GM12878 (cell line): ENCODE data around the gene AHCY. TPM values are rescaled to one million over a fixed set of nuclear protein-coding genes. Genes with fewer than 3 reads are reported as not detected.

Experiments used
- ATAC-seq: fragments of 200-7000 bp; cut with Tn5 transposase; 3 replicates; pipeline ENCODE4 v1.9.1; 2020; ENCODE audit warnings: mild to moderate bottlenecking, moderate library complexity
- BruUV-seq: library from RNA; stranded (reverse); fragments of 400-500 nt; replicated peaks from 2 replicates; lab custom pipeline; 2021; lab: Mats Ljungman, UMichigan
- CTCF ChIA-PET: fragments of 300-600 bp; sonication (Branson Sonifier 250); formaldehyde crosslinking; extraction: SDS; loops from one replicate; lab custom pipeline; 2021; ENCODE audit warnings: inconsistent platforms; lab: Yijun Ruan, JAX
- POLR2A ChIA-PET: fragments of 350-600 bp; formaldehyde crosslinking; extraction: SDS; loops from one replicate; lab custom pipeline; 2021; ENCODE audit warnings: inconsistent platforms; lab: Charles Lee
- RAD21 ChIA-PET: fragments of 300-600 bp; sonication (Branson Sonifier 250); formaldehyde crosslinking; loops from one replicate; lab custom pipeline; 2023; ENCODE audit warnings: antibody characterized with exemption; ENCODE audit not compliant: unreplicated experiment; lab: Charles Lee
- SMC1A ChIA-PET: fragments of 300-600 bp; sonication (Branson Sonifier 250); formaldehyde crosslinking; loops from one replicate; lab custom pipeline; 2023; ENCODE audit not compliant: unreplicated experiment, uncharacterized antibody; lab: Charles Lee
- DNase-seq: peaks from one replicate; pipeline ENCODE4 v3.0.0-alpha.2; 2011; ENCODE audit warnings: low read depth, low spot score
- FAIRE-seq: peaks from 3 replicates; lab custom pipeline; 2011; peaks lifted over from hg19 to GRCh38; lab: Jason Lieb, UNC
- H2AFZ ChIP-seq: 2 replicates; pipeline ENCODE4 v1.6.0; 2011; ENCODE audit warnings: low read depth, low read length, control low read depth; ENCODE audit not compliant: control insufficient read depth
- H3K27ac ChIP-seq: 2 replicates; pipeline ENCODE4 v1.5.1; 2011; ENCODE audit warnings: control low read depth; ENCODE audit not compliant: control insufficient read depth, insufficient read depth
- H3K27me3 ChIP-seq, 2 experiments: replicated peaks in 1 of 2; 2 replicates each; pipeline versions ENCODE4 v1.6.0 to v1.6.1; 2011; ENCODE audit warnings: low read length in 1 of 2; ENCODE audit not compliant: control insufficient read depth in 2 of 2, insufficient read depth in 2 of 2
- H3K36me3 ChIP-seq, 2 experiments: 2 replicates each; pipeline ENCODE4 v1.5.1; 2011; ENCODE audit warnings: low read length in 1 of 2; ENCODE audit not compliant: control insufficient read depth in 2 of 2, insufficient read depth in 2 of 2
- H3K4me1 ChIP-seq: 2 replicates; pipeline ENCODE4 v1.6.1; 2011; ENCODE audit warnings: mild to moderate bottlenecking, low read length, moderate library complexity, mixed read lengths; ENCODE audit not compliant: control insufficient read depth, insufficient read depth
- H3K4me2 ChIP-seq: 2 replicates; pipeline ENCODE4 v1.6.0; 2011; ENCODE audit warnings: control low read depth; ENCODE audit not compliant: control insufficient read depth, insufficient read depth
- H3K4me3 ChIP-seq: fragments of 200-600 bp; sonication (generic); 2 replicates; pipeline ENCODE4 v1.5.1; 2016
- H3K79me2 ChIP-seq: 2 replicates; pipeline ENCODE4 v1.6.0; 2011; ENCODE audit warnings: low read length; ENCODE audit not compliant: control insufficient read depth, insufficient read depth
- H3K9ac ChIP-seq: 2 replicates; pipeline ENCODE4 v1.8.0; 2011; ENCODE audit warnings: low read length, control low read depth, mixed read lengths; ENCODE audit not compliant: control insufficient read depth, insufficient read depth
- H3K9me3 ChIP-seq: replicated peaks from 3 replicates; pipeline ENCODE4 v1.5.1; 2011; ENCODE audit warnings: mild to moderate bottlenecking, low read length; ENCODE audit not compliant: control insufficient read depth, insufficient read depth
- H4K20me1 ChIP-seq: 2 replicates; pipeline ENCODE4 v1.6.0; 2011; ENCODE audit not compliant: control insufficient read depth, insufficient read depth
- HDAC6 ChIP-seq: fragments of 200-600 bp; sonication (generic); IDR thresholded peaks from one replicate; pipeline ENCODE4 v1.8.0; 2017; ENCODE audit warnings: antibody characterized with exemption; ENCODE audit not compliant: unreplicated experiment
- MAX ChIP-seq: IDR thresholded peaks from 2 replicates; pipeline ENCODE4 v1.6.1; 2012; ENCODE audit warnings: low read depth, low read length, improper control_type of control experiment
- MYC ChIP-seq: IDR thresholded peaks from 2 replicates; pipeline ENCODE4 v1.6.1; 2011; ENCODE audit warnings: mild to moderate bottlenecking, low read length, moderate library complexity, inconsistent platforms; ENCODE audit not compliant: insufficient read depth, insufficient replicate concordance, insufficient read length, severe bottlenecking
- NR2C2 ChIP-seq: IDR thresholded peaks from 2 replicates; pipeline ENCODE4 v1.6.1; 2011; ENCODE audit warnings: borderline replicate concordance, low read depth; ENCODE audit not compliant: control insufficient read depth, insufficient read length
- TCF12 ChIP-seq: IDR thresholded peaks from 2 replicates; pipeline ENCODE4 v1.6.1; 2011; ENCODE audit warnings: low read depth, mild to moderate bottlenecking, low read length
- ZNF207 ChIP-seq: fragments of 450-650 bp; IDR thresholded peaks from 2 replicates; pipeline ENCODE4 v1.6.1; 2014; ENCODE audit warnings: antibody characterized with exemption, mild to moderate bottlenecking, borderline replicate concordance
- ZNF384 ChIP-seq: IDR thresholded peaks from 2 replicates; pipeline ENCODE4 v1.6.1; 2012; ENCODE audit warnings: low read depth, mild to moderate bottlenecking, low read length, improper control_type of control experiment, borderline replicate concordance
- ZNF592 ChIP-seq: fragments of 450-650 bp; IDR thresholded peaks from 2 replicates; pipeline ENCODE4 v1.6.1; 2017; ENCODE audit warnings: mild to moderate bottlenecking, moderate library complexity
- ZNF622 ChIP-seq: fragments of 450-650 bp; IDR thresholded peaks from 2 replicates; pipeline ENCODE4 v1.6.1; 2017; ENCODE audit warnings: mild to moderate bottlenecking, inconsistent platforms
- WGBS: methylation state at CpG from one replicate; pipeline ENCODE4 v1.1.6; 2016; ENCODE audit warnings: low lambda C conversion rate; ENCODE audit not compliant: insufficient replicate concordance, insufficient coverage; ENCODE audit errors: missing lambda C conversion rate; 5-methylcytosine and 5-hydroxymethylcytosine counted together
- in situ Hi-C: fragments of 300-500 bp; cut with MboI; formaldehyde crosslinking; loops from 9 replicates; pipeline ENCODE4 v1.14.3; 2018; ENCODE audit warnings: mixed read lengths
- intact Hi-C: fragments of 100-400 bp; cut with micrococcal nuclease; formaldehyde crosslinking; loops from one replicate; pipeline ENCODE4 v1.14.2; 2022; ENCODE audit not compliant: unreplicated experiment
- polyA plus RNA-seq, 11 experiments: library from polyadenylated mRNA; depleted of rRNA in 4 of 11; unstranded in 6 of 11; stranded (reverse) in 5 of 11; fragments of >200 nt; fragmentation: Nextera tagmentation in 4 of 11; fragmentation: Illumina TruSeq in 1 of 11; extraction: Ambion mirVana in 4 of 11; extraction: Trizol in 1 of 11; gene quantifications; 1 replicate in 1 of 11; 2 replicates in 10 of 11; pipeline versions ENCODE4 v1.2.1 to v1.2.3, GENCODE V29; 2011 to 2016; ENCODE audit warnings: inconsistent platforms in 2 of 11, missing spikeins in 2 of 11, low read depth in 1 of 11
- total RNA-seq, 4 experiments: library from RNA; depleted of rRNA in 3 of 4; stranded (reverse); fragments of >200 nt in 3 of 4; fragmentation: Illumina TruSeq in 1 of 4; extraction: Trizol in 1 of 4; gene quantifications; 2 replicates each; pipeline versions ENCODE4 v1.2.1 to v1.2.3, GENCODE V29; 2013 to 2021
- TF ChIP-seq, protein P1 (sequence below): fragments of 450-650 bp; formaldehyde crosslinking; IDR thresholded peaks from 2 replicates; pipeline ENCODE4 v1.5.0; 2022; ENCODE audit warnings: mild to moderate bottlenecking, missing genetic modification characterization
- TF ChIP-seq, protein P2 (sequence below): fragments of 150-350 bp; IDR thresholded peaks from 2 replicates; pipeline ENCODE4 v1.6.1; 2016; ENCODE audit warnings: low read depth, low read length

AHCY gene
- total and polyA plus RNA-seq, 10 of the 15 experiments (the other 5 are each of a cell fraction or from before 2014, with no cell fraction given) = 84.9 to 223 (median 181) TPM

- no peak for TF ChIP-seq ZNF592
- no peak for TF ChIP-seq ZNF384
- TF ChIP-seq, all 136 proteins: peak for 0
Observed at GRCh38 chr20:34294563-34294962, 8.6 kb downstream of the AHCY start (continued).

- Histone ChIP-seq H3K9ac (no peak overlapping the region), H2AFZ (no peak overlapping the region), H4K20me1 (no peaks in the 10 kb centered on the region), H3K27me3 (no peaks in the 10 kb centered on the region), H3K4me1 (no peaks in the 10 kb centered on the region; the same call in 1 of the 2 replicates), H3K79me2 (peaks cover 8% of the 10 kb centered on the region), H3K27ac (no peak overlapping the region), H3K36me3 (peaks cover 35 to 42% of the 10 kb centered on the region in 2 experiments), H3K4me2 (no peak overlapping the region), H3K4me3 (no peak overlapping the region), H3K9me3 (no peaks in the 10 kb centered on the region)
- ATAC-seq (no peak), FAIRE-seq (no peak), DNase-seq (no peak)
- ChIA-PET SMC1A (no interaction called here), POLR2A (no interaction called here), RAD21 (no interaction called here), CTCF (no interaction called here)
- no TSS peak for BruUV-seq
- in situ Hi-C loops (no loop called here), intact Hi-C loops (no loop called here)
- 100% methylated on average over 7 of the region's 7 CpGs for WGBS
- TF ChIP-seq MYC = no peak
- TF ChIP-seq ZNF622 = no peak
- TF ChIP-seq NR2C2 = no peak
- no peak for TF ChIP-seq TCF12
- TF ChIP-seq ZNF207 = no peak
- TF ChIP-seq HDAC6 = no peak
- TF ChIP-seq MAX = no peak
- TF ChIP-seq, protein P1, sequence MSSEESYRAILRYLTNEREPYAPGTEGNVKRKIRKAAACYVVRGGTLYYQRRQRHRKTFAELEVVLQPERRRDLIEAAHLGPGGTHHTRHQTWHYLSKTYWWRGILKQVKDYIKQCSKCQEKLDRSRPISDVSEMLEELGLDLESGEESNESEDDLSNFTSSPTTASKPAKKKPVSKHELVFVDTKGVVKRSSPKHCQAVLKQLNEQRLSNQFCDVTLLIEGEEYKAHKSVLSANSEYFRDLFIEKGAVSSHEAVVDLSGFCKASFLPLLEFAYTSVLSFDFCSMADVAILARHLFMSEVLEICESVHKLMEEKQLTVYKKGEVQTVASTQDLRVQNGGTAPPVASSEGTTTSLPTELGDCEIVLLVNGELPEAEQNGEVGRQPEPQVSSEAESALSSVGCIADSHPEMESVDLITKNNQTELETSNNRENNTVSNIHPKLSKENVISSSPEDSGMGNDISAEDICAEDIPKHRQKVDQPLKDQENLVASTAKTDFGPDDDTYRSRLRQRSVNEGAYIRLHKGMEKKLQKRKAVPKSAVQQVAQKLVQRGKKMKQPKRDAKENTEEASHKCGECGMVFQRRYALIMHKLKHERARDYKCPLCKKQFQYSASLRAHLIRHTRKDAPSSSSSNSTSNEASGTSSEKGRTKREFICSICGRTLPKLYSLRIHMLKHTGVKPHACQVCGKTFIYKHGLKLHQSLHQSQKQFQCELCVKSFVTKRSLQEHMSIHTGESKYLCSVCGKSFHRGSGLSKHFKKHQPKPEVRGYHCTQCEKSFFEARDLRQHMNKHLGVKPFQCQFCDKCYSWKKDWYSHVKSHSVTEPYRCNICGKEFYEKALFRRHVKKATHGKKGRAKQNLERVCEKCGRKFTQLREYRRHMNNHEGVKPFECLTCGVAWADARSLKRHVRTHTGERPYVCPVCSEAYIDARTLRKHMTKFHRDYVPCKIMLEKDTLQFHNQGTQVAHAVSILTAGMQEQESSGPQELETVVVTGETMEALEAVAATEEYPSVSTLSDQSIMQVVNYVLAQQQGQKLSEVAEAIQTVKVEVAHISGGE = no peak
- TF ChIP-seq, protein P2, sequence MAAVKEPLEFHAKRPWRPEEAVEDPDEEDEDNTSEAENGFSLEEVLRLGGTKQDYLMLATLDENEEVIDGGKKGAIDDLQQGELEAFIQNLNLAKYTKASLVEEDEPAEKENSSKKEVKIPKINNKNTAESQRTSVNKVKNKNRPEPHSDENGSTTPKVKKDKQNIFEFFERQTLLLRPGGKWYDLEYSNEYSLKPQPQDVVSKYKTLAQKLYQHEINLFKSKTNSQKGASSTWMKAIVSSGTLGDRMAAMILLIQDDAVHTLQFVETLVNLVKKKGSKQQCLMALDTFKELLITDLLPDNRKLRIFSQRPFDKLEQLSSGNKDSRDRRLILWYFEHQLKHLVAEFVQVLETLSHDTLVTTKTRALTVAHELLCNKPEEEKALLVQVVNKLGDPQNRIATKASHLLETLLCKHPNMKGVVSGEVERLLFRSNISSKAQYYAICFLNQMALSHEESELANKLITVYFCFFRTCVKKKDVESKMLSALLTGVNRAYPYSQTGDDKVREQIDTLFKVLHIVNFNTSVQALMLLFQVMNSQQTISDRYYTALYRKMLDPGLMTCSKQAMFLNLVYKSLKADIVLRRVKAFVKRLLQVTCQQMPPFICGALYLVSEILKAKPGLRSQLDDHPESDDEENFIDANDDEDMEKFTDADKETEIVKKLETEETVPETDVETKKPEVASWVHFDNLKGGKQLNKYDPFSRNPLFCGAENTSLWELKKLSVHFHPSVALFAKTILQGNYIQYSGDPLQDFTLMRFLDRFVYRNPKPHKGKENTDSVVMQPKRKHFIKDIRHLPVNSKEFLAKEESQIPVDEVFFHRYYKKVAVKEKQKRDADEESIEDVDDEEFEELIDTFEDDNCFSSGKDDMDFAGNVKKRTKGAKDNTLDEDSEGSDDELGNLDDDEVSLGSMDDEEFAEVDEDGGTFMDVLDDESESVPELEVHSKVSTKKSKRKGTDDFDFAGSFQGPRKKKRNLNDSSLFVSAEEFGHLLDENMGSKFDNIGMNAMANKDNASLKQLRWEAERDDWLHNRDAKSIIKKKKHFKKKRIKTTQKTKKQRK = no peak
Observed at GRCh38 chr20:34293589-34293988, 9.6 kb downstream of the AHCY start.
